D721Med (cell line): ENCODE data around the gene EYS.

ENCODE experiments used
- DNase-seq: peaks from one replicate; pipeline ENCODE4 v3.0.0; 2011; ENCODE audit warnings: low spot score; ENCODE audit not compliant: insufficient read length
- FAIRE-seq: peaks from 2 replicates; lab custom pipeline; 2011; peaks lifted over from hg19 to GRCh38; lab: Jason Lieb, UNC
- TF ChIP-seq, protein P1 (sequence below): IDR thresholded peaks from 2 replicates; pipeline ENCODE4 v1.5.1; 2012; ENCODE audit warnings: mild to moderate bottlenecking, control low read depth; ENCODE audit not compliant: insufficient read depth; ENCODE audit errors: missing control alignments

The EYS gene

DNA sequence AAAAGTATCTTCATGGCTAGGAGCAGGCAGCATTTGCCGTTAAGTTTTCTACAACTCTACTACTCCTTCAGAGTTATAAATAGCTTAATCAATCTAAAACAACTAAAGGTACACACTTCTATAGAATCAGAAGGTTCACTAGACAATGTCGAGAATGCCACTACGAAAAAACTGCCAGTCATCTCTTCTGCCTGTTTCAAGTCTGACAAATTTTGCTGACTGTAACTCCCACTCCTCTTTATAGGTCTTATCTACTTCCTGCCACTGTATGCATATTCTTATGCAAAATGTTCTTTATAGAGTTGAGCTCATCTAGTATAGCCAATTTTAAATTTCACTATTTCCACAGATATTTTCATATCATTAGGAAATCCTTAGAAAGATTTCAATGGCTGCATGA is 160.1 kb downstream of the EYS start:
- TF ChIP-seq, protein P1, sequence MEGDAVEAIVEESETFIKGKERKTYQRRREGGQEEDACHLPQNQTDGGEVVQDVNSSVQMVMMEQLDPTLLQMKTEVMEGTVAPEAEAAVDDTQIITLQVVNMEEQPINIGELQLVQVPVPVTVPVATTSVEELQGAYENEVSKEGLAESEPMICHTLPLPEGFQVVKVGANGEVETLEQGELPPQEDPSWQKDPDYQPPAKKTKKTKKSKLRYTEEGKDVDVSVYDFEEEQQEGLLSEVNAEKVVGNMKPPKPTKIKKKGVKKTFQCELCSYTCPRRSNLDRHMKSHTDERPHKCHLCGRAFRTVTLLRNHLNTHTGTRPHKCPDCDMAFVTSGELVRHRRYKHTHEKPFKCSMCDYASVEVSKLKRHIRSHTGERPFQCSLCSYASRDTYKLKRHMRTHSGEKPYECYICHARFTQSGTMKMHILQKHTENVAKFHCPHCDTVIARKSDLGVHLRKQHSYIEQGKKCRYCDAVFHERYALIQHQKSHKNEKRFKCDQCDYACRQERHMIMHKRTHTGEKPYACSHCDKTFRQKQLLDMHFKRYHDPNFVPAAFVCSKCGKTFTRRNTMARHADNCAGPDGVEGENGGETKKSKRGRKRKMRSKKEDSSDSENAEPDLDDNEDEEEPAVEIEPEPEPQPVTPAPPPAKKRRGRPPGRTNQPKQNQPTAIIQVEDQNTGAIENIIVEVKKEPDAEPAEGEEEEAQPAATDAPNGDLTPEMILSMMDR = no peak
- DNase-seq = no peak
- FAIRE-seq = no peak

DNA sequence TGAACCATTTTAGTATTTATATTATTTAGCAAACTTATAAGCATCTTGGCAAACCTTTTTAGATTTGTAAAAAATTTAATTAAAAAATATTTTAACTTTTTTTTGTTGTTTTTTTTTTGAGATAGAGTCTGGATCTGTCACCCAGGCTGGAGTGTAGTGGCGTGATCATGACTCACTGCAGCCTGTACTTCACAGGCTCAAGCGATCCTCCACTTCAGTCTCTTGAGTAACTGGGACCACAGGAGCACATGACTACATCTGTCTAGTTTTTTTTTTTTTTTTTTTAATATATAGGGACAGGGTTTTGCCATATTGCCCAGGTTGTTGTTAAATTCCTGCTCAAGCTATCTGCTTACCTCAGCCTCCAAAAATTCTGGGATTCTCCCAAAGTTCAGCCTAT is 161.1 kb downstream of the EYS start:
- TF ChIP-seq, protein P1 = no peak
- FAIRE-seq (no peak), DNase-seq (no peak)

DNA sequence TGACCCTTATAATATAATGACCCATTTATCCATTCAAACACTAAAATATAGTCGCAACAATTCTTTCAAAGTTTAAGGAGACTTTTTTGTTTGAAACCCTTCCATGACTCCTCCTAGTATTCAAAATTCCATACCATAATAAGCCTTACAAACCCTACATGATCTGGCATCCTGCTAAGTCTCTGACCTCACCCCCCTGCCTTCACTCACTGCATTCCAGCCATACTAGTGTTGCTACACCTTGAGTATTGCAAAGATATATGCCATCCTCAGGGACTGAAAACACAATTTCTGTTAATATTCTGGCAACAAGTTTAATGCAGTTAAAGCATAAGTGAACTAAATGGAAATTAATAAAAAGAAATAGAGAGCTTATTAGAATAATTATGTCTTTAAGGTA is 168.4 kb downstream of the EYS start:
- TF ChIP-seq, protein P1 = no peak
- FAIRE-seq = no peak
- DNase-seq = no peak

DNA sequence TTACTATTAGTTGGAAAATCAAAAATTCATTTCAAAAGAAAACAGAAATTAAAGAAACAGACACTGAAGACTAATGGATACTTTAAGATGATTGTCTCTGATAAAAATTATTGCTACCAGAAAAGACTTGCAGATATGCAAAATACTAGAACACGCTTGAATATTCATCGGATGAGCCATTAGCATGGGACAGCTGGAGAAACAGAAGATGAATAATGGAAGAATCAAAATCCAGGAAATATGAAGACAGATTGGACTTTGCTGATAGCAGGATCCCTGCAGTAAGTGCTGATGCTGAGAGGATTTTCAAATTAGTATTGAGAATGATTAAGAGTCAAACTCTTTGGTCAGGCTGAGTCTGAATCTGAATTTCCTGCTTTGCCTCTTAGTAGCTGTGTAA is 169.4 kb downstream of the EYS start:
- TF ChIP-seq, protein P1 = no peak
- no peak for FAIRE-seq
- DNase-seq = no peak

DNA sequence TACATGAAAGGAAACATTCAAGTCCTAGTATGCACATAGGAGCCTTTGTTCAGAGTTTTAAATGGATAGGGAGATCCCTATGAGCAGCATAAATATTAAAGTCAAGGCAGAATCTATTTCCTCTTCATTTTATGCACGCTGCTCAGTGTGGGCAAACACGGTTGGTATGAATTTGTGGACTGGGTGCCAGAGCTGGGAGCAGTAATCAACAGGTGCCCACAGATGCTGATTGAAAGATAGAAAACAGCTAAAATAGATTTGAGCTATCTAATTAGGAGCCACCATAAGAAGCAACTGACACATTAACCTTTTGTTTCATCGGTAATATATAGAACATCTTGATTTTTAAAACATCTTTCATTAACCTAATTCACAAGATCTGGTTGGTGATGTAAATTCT is 175.5 kb downstream of the EYS start:
- TF ChIP-seq, protein P1 = no peak
- no peak for FAIRE-seq
- DNase-seq = no peak

DNA sequence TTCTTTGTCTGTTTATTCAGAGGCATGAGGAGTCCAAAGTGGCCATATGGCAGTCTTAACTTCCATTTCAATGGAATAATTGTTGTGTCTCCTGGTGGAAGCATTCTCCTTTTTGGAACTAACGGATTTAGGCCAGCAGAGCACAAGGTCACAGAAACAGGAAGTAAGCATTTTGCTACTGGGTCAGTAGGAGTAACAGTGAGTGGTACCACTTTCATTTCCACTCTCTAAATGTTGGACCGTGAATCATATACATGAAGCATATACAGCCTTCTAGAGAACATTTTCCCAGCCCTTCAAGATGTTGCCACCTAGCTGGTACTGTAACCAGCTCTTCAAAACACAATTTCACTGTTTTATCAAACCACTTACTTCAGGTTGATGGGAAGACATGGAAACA is 182.8 kb downstream of the EYS start:
- DNase-seq (no peak), FAIRE-seq (no peak)
- TF ChIP-seq, protein P1 = no peak

DNA sequence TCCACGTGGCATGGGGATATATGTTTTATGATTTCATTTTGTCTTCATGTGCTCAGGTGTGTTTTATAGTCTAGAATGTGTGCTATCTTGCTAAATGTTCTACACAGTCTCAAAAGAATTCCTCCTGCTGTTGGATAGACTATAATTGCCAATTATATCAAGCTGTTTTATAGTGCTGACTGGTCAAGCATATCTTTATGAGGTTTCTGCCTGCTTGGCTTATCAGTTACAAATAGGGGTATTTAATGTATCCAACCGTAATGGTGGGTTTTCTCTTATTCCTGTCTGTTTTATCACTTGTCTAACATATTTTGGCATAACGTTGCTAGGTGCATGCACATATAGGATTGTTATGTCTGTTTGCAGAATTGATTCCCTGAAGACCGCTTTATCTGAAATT is 201.3 kb downstream of the EYS start:
- DNase-seq = no peak
- TF ChIP-seq, protein P1 = no peak
- peak; percentile 72 for FAIRE-seq
